Endothelial cell (in vitro differentiated cells): ENCODE results near the gene OR13F1. TPM values are rescaled to one million over a fixed set of nuclear protein-coding genes. Genes with fewer than 3 reads are reported as not detected.

Source experiments
- DNase-seq: peaks from one replicate; pipeline ENCODE4 v3.0.0; 2021; ENCODE audit warnings: low spot score
- H3K27ac Mint-ChIP-seq: one replicate; pipeline ENCODE4 v1.8.0; 2021; ENCODE audit warnings: mixed read lengths, inconsistent platforms; ENCODE audit not compliant: unreplicated experiment
- H3K27me3 Mint-ChIP-seq: one replicate; pipeline ENCODE4 v1.8.0; 2021; ENCODE audit warnings: mild to moderate bottlenecking, moderate library complexity, mixed read lengths, inconsistent platforms; ENCODE audit not compliant: unreplicated experiment
- H3K36me3 Mint-ChIP-seq: one replicate; pipeline ENCODE4 v1.8.0; 2021; ENCODE audit warnings: mild to moderate bottlenecking, low read depth, mixed read lengths, inconsistent platforms; ENCODE audit not compliant: unreplicated experiment
- H3K4me1 Mint-ChIP-seq: one replicate; pipeline ENCODE4 v1.8.0; 2021; ENCODE audit warnings: mild to moderate bottlenecking, mixed read lengths, inconsistent platforms; ENCODE audit not compliant: unreplicated experiment
- H3K4me3 Mint-ChIP-seq: one replicate; pipeline ENCODE4 v1.8.0; 2021; ENCODE audit warnings: mild to moderate bottlenecking, mixed read lengths, inconsistent platforms; ENCODE audit not compliant: unreplicated experiment
- H3K9me3 Mint-ChIP-seq: one replicate; pipeline ENCODE4 v1.8.0; 2021; ENCODE audit warnings: mixed read lengths, inconsistent platforms; ENCODE audit not compliant: unreplicated experiment
- long read RNA-seq: library from polyadenylated mRNA; unstranded; transcript quantifications from one replicate; pipeline ENCODE4 v2.0.0, GENCODE V29; 2020; ENCODE audit not compliant: unreplicated experiment
- total RNA-seq: library from RNA; stranded (reverse); fragmentation: NEBNext Ultra II Directional; extraction: Animal tissue kit (Norgen Biotek cat#: 25700); gene quantifications from one replicate; pipeline ENCODE4 v1.2.1, GENCODE V29; 2021; ENCODE audit not compliant: unreplicated experiment
- TF ChIP-seq, protein P1 (sequence below): fragments of 200-600 bp; sonication (generic); IDR thresholded peaks from one replicate; pipeline ENCODE4 v1.5.0; 2021; ENCODE audit warnings: antibody characterized with exemption; ENCODE audit not compliant: unreplicated experiment

The OR13F1 gene, protein sequence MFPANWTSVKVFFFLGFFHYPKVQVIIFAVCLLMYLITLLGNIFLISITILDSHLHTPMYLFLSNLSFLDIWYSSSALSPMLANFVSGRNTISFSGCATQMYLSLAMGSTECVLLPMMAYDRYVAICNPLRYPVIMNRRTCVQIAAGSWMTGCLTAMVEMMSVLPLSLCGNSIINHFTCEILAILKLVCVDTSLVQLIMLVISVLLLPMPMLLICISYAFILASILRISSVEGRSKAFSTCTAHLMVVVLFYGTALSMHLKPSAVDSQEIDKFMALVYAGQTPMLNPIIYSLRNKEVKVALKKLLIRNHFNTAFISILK
- total RNA-seq = not detected
- long read RNA-seq = 0 reads

DNA sequence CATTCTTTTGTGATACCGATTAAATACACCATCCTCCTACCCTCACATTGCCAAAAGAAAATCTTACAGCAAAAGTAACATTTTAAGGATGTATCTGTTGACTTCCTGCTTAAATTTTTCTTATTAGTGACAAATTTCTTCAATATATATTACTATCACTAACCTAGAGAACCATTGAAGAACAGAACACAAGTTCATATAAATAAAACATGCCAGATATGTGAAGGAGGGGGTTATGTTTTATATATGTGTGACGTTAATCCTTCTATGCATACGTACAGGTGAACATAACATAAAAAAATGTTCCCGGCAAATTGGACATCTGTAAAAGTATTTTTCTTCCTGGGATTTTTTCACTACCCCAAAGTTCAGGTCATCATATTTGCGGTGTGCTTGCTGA, at the start of gene OR13F1:
OR13F1 (plus strand) TSS at position 301 of the 400 bp plus-strand sequence; CDS start at position 301, 0 bp downstream.
- Mint-ChIP-seq H3K36me3 (no peaks in the 10 kb centered on the region), H3K27me3 (no peaks in the 10 kb centered on the region), H3K4me1 (no peaks in the 10 kb centered on the region), H3K27ac (no peak within 1 kb of the TSS), H3K9me3 (no peaks in the 10 kb centered on the region), H3K4me3 (no peak within 1 kb of the TSS)
- DNase-seq = no peak
- TF ChIP-seq, protein P1, sequence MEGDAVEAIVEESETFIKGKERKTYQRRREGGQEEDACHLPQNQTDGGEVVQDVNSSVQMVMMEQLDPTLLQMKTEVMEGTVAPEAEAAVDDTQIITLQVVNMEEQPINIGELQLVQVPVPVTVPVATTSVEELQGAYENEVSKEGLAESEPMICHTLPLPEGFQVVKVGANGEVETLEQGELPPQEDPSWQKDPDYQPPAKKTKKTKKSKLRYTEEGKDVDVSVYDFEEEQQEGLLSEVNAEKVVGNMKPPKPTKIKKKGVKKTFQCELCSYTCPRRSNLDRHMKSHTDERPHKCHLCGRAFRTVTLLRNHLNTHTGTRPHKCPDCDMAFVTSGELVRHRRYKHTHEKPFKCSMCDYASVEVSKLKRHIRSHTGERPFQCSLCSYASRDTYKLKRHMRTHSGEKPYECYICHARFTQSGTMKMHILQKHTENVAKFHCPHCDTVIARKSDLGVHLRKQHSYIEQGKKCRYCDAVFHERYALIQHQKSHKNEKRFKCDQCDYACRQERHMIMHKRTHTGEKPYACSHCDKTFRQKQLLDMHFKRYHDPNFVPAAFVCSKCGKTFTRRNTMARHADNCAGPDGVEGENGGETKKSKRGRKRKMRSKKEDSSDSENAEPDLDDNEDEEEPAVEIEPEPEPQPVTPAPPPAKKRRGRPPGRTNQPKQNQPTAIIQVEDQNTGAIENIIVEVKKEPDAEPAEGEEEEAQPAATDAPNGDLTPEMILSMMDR = no peak

DNA sequence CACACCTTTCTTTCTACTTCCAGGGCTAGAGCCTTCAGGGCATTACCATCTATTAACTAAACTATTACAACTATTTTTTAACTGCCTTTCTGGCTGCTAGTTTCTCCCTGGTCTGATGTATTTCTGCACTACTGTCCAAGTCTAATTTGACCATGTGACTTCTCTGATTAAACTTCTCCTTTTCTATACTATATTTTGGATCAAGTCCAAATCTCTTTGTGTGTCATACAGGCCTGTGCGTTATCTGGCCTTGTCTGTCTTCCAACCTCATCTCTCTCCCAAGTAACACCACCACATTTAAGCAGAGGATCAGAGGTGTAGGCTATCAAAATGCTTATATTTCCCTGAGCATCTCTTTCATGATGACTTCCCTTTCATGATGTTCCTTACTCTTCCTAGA, 47.2 kb upstream of the OR13F1 start:
- Mint-ChIP-seq H3K36me3 (no peaks in the 10 kb centered on the region), H3K27ac (no peak overlapping the region), H3K27me3 (no peaks in the 10 kb centered on the region), H3K4me3 (no peak overlapping the region), H3K4me1 (peaks cover 5% of the 10 kb centered on the region), H3K9me3 (no peaks in the 10 kb centered on the region)
- DNase-seq = no peak
- TF ChIP-seq, protein P1 = no peak

DNA sequence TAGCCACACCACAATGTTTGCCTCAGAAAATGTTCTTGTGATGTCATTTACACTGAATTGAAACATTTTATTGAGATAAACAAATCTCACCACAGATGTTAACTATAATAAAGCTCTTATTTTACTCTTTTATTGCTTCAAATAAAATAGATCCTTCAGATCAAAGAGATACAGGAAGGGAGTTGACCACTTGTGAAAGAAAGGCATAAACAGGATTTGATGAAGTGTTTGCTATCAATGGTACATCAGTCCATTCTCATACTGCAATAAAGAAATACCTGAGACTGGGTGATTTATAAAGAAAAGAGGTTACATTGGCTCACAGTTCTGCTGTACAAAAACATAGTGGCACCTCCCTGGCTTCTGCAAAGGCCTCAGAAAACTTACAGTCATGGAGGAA, 40.2 kb upstream of the OR13F1 start:
- Mint-ChIP-seq H3K27ac (no peak overlapping the region), H3K9me3 (peaks cover 3% of the 10 kb centered on the region), H3K4me3 (no peak overlapping the region), H3K27me3 (no peaks in the 10 kb centered on the region), H3K4me1 (peaks cover 10% of the 10 kb centered on the region), H3K36me3 (no peaks in the 10 kb centered on the region)
- TF ChIP-seq, protein P1 = no peak
- DNase-seq = no peak

DNA sequence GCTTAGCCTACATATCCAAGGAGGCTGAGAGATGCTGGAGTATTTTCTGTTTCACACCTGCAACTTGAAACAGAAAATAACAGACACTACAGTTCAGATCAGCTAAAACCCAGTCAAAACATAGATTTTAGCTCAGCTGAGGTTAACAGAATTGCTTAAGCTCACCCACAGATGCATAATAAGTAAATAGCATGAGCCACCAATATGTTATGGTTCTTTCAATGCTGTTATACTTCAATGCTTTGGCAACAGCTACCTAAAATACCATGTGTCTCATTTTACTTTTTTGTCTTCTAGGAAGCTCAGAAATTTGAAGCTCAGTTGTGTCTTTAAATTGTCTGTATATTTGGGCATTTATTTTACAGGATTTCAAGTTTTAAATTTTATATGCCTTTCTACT, 35.8 kb upstream of the OR13F1 start:
- H3K4me1 Mint-ChIP-seq = no peaks in the 10 kb centered on the region
- H3K36me3 Mint-ChIP-seq = no peaks in the 10 kb centered on the region
- TF ChIP-seq, protein P1 = no peak
- no peaks in the 10 kb centered on the region for H3K27me3 Mint-ChIP-seq
- H3K4me3 Mint-ChIP-seq = no peak overlapping the region
- no peak for DNase-seq
- H3K27ac Mint-ChIP-seq = no peak overlapping the region
- peaks cover 3% of the 10 kb centered on the region for H3K9me3 Mint-ChIP-seq

DNA sequence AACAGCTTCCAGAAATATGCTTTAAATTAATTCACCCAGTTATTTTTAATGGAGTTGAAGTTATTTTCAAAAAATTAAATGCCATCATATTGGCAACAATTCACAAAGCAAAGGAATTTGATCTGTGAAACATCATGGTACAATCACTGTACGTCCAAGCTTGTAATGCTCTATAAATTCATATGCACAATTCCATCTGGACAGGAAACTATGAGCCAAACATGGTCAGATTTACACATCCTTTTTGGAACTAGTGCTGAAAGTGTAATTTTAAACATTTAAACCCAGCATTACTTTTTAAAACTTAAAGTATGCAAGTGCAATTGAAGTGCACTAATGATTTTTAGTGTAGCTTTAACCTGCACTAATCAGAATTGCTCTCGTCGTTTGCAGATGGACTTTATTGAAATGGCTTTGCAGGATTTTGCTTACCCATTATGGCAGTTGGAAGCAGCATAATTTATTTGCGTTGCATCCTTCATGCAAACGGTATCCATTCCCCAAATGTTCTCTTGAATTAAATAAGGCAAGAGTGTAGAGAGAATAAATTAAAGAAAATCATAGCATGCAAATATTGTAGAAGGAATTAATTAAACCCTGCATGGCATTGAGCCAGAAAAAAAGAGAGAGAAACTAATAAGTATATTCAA, 21.0 kb upstream of the OR13F1 start:
- no peaks in the 10 kb centered on the region for H3K9me3 Mint-ChIP-seq
- no peaks in the 10 kb centered on the region for H3K27me3 Mint-ChIP-seq
- H3K36me3 Mint-ChIP-seq = no peaks in the 10 kb centered on the region
- H3K27ac Mint-ChIP-seq = no peak overlapping the region
- no peak for DNase-seq
- no peak overlapping the region for H3K4me3 Mint-ChIP-seq
- TF ChIP-seq, protein P1 = no peak
- no peaks in the 10 kb centered on the region for H3K4me1 Mint-ChIP-seq
